Measurements from ENCODE around the gene CLIP2. TPM values are rescaled to one million over a fixed set of nuclear protein-coding genes. Genes with fewer than 3 reads are reported as not detected.
"Not testable (repeated sequence)": the region's sequence is repeated elsewhere in the genome, so short reads cannot be mapped to it uniquely, and the experiment has no call there.

The CLIP2 gene
- total RNA-seq, 1 experiment from 2014 or later: 21.6 TPM

DNA sequence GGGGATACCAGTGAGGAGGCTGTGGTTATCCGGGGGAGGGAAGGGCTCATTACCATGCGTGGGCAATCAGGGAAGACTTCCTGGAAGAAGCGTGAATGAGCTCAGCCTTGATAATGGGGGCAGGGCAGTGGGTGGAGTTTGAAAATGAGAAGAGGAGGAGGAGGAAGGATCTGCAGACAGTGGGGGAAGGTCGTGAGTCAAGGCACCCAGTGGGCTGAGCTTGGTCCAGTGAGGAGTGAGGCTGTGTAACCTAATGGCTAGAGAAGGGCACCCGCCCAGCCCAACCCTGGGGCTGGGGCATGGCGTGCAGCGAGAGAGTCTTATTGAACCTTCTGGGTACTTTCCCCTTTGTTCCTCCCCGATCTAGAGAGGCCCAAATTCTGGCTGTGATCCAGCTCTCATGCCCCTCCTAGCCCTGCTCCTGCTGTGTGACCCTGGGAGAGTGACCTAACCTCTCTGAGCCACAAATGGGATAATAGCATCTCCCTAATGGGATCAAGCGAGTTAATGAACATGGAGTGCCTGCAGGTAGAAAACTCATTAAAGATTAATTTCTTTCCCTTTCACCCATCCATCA, 31.5 kb downstream of the CLIP2 start:
- Mint-ChIP-seq H3K27ac (peak overlapping the region in 2 of 3 experiments; percentile 5 to 13; a peak in 2 of 7 replicates), H3K36me3 (ENCODE audit: insufficient read depth in 1 of 3, low read depth in 3 of 3) (peaks cover 14 to 30% (median 15%) of the 10 kb centered on the region in 3 experiments; a peak in 6 of 7 replicates), H3K4me3 (no peak overlapping the region), H3K9me3 (no peaks in the 10 kb centered on the region), H3K27me3 (ENCODE audit: low read depth) (no peaks in the 10 kb centered on the region; the same call in 1 of the 2 replicates), H3K4me1 (peaks cover 9 to 12% of the 10 kb centered on the region in 2 experiments)
- no peak overlapping the region; the same call in 1 of the 2 replicates for H3K14ac ChIP-seq (ENCODE audit: insufficient read depth, low read length)
- no peaks in the 10 kb centered on the region for H3K79me2 ChIP-seq (ENCODE audit: insufficient read depth, low read length)
- no peaks in the 10 kb centered on the region for H4K20me1 ChIP-seq (ENCODE audit: control insufficient read depth, insufficient read depth, insufficient read length)
- H3K23me2 ChIP-seq (ENCODE audit: insufficient read length, low read depth, low read length, poor library complexity, severe bottlenecking): no peaks in the 10 kb centered on the region
- H3K23ac ChIP-seq (ENCODE audit: insufficient read length, low read depth, low read length): no peak overlapping the region
- no peak overlapping the region for H3K9ac ChIP-seq (ENCODE audit: extremely low read depth, insufficient read length, low read length)
- H3K9me3 ChIP-seq (ENCODE audit: control insufficient read depth, low read depth, low read length): no peaks in the 10 kb centered on the region
- no peaks in the 10 kb centered on the region for H3K27me3 ChIP-seq (ENCODE audit: insufficient read depth, low read length)
- no peak overlapping the region for H4K91ac ChIP-seq (ENCODE audit: insufficient read length, low read depth, low read length)
- no CpG with 5 or more reads among the region's 9 CpGs for WGBS (ENCODE audit: extremely low coverage, insufficient read length, low lambda C conversion rate)
- H3T11ph ChIP-seq (ENCODE audit: low read length): no peak overlapping the region
- H3K79me1 ChIP-seq (ENCODE audit: insufficient read depth, low read depth, low read length, poor library complexity, severe bottlenecking): no peaks in the 10 kb centered on the region
- H2AFZ ChIP-seq (ENCODE audit: low read length): no peak overlapping the region
- no peak overlapping the region for H4K8ac ChIP-seq (replicated peaks; ENCODE audit: insufficient read length, low read depth, low read length)
- H4K5ac ChIP-seq (ENCODE audit: insufficient read length, low read depth, low read length): no peak overlapping the region
- H3K18ac ChIP-seq (ENCODE audit: insufficient read length, low read depth, low read length): no peak overlapping the region
- H2BK20ac ChIP-seq (ENCODE audit: low read depth, low read length, poor library complexity, severe bottlenecking): no peak overlapping the region
- no peak overlapping the region for H2BK12ac ChIP-seq (ENCODE audit: insufficient read length, low read depth, low read length)
- no peak overlapping the region for H3K4ac ChIP-seq (ENCODE audit: low read depth, low read length)
- H3K4me2 ChIP-seq (ENCODE audit: insufficient read depth, insufficient read length, low read length): no peak overlapping the region
- no peak overlapping the region for H2BK120ac ChIP-seq (ENCODE audit: low read depth, low read length, poor library complexity, severe bottlenecking)
- H2BK5ac ChIP-seq (ENCODE audit: insufficient read length, low read length): no peak overlapping the region
- no peak overlapping the region for H2BK15ac ChIP-seq (ENCODE audit: low read depth, low read length)
- no peak overlapping the region for H3K56ac ChIP-seq (ENCODE audit: insufficient read length, low read depth, low read length)
- no peak for DNase-seq
- TF ChIP-seq, protein P1, sequence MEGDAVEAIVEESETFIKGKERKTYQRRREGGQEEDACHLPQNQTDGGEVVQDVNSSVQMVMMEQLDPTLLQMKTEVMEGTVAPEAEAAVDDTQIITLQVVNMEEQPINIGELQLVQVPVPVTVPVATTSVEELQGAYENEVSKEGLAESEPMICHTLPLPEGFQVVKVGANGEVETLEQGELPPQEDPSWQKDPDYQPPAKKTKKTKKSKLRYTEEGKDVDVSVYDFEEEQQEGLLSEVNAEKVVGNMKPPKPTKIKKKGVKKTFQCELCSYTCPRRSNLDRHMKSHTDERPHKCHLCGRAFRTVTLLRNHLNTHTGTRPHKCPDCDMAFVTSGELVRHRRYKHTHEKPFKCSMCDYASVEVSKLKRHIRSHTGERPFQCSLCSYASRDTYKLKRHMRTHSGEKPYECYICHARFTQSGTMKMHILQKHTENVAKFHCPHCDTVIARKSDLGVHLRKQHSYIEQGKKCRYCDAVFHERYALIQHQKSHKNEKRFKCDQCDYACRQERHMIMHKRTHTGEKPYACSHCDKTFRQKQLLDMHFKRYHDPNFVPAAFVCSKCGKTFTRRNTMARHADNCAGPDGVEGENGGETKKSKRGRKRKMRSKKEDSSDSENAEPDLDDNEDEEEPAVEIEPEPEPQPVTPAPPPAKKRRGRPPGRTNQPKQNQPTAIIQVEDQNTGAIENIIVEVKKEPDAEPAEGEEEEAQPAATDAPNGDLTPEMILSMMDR (conservative IDR thresholded peaks at IDR 0.05): no peak
- no peak overlapping the region for H2AK5ac ChIP-seq (ENCODE audit: insufficient read length, low read length)
- H3K4me1 ChIP-seq (ENCODE audit: insufficient read depth, low read length): no peaks in the 10 kb centered on the region
- H3K27ac ChIP-seq (ENCODE audit: insufficient read length, low read depth, low read length): no peak overlapping the region

DNA sequence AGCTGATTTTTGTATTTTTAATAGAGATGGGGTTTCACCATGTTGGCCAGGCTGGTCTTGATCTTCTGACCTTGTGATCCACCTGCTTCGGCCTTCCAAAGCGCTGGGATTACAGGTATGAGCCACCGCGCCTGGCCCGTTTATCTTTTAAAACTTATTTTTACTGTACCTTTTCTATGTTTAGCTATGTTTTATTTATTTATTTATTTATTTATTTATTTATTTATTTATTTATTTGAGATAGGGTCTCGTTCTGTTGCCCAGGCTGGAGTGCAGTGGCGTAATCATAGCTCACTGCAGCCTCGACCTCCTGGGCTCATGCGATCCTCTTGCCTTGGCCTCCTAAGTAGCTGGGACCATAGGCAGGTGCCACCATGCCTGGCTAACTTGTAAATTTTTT, 33.7 kb downstream of the CLIP2 start:
- not testable (repeated sequence) for H2BK15ac ChIP-seq (ENCODE audit: low read depth, low read length); H3K27ac ChIP-seq (ENCODE audit: insufficient read length, low read depth, low read length); H3K4me2 ChIP-seq (ENCODE audit: insufficient read depth, insufficient read length, low read length); H4K5ac ChIP-seq (ENCODE audit: insufficient read length, low read depth, low read length); H4K91ac ChIP-seq (ENCODE audit: insufficient read length, low read depth, low read length); H3K23me2 ChIP-seq (ENCODE audit: insufficient read length, low read depth, low read length, poor library complexity, severe bottlenecking); H3K79me1 ChIP-seq (ENCODE audit: insufficient read depth, low read depth, low read length, poor library complexity, severe bottlenecking); H2BK20ac ChIP-seq (ENCODE audit: low read depth, low read length, poor library complexity, severe bottlenecking); H2BK12ac ChIP-seq (ENCODE audit: insufficient read length, low read depth, low read length); H2BK120ac ChIP-seq (ENCODE audit: low read depth, low read length, poor library complexity, severe bottlenecking); H3K27ac Mint-ChIP-seq; H3K56ac ChIP-seq (ENCODE audit: insufficient read length, low read depth, low read length); H3K9me3 Mint-ChIP-seq; H2AK5ac ChIP-seq (ENCODE audit: insufficient read length, low read length); H4K8ac ChIP-seq (replicated peaks; ENCODE audit: insufficient read length, low read depth, low read length); H3K27me3 ChIP-seq (ENCODE audit: insufficient read depth, low read length); H3K14ac ChIP-seq (ENCODE audit: insufficient read depth, low read length); H4K20me1 ChIP-seq (ENCODE audit: control insufficient read depth, insufficient read depth, insufficient read length); H2BK5ac ChIP-seq (ENCODE audit: insufficient read length, low read length); H3K4me3 Mint-ChIP-seq; H3K79me2 ChIP-seq (ENCODE audit: insufficient read depth, low read length); H3K9ac ChIP-seq (ENCODE audit: extremely low read depth, insufficient read length, low read length); H3K9me3 ChIP-seq (ENCODE audit: control insufficient read depth, low read depth, low read length); H3K18ac ChIP-seq (ENCODE audit: insufficient read length, low read depth, low read length); H3K27me3 Mint-ChIP-seq (ENCODE audit: low read depth); H3K23ac ChIP-seq (ENCODE audit: insufficient read length, low read depth, low read length); DNase-seq; H3K4ac ChIP-seq (ENCODE audit: low read depth, low read length); H3K4me1 ChIP-seq (ENCODE audit: insufficient read depth, low read length); H2AFZ ChIP-seq (ENCODE audit: low read length); H3K4me1 Mint-ChIP-seq; H3T11ph ChIP-seq (ENCODE audit: low read length)
- WGBS (ENCODE audit: extremely low coverage, insufficient read length, low lambda C conversion rate): no CpG with 5 or more reads among the region's 9 CpGs
- peaks cover 6 to 19% (median 10%) of the 10 kb centered on the region in 3 experiments; a peak in 6 of 7 replicates for H3K36me3 Mint-ChIP-seq (ENCODE audit: insufficient read depth in 1 of 3, low read depth in 3 of 3)

Data from H9 (cell line).